Hematopoietic multipotent progenitor cell treated with erythropoietin and hydrocortisone succinate and interleukin-3 and kit ligand, for 15 days (in vitro differentiated cells): ENCODE measurements around the gene CKAP4.
"Not testable (repeated sequence)": the region's sequence is repeated elsewhere in the genome, so short reads cannot be mapped to it uniquely, and the experiment has no call there.

ENCODE experiments used
- DNase-seq: peaks from one replicate; pipeline ENCODE4 v3.0.0-alpha.2; 2015; ENCODE audit warnings: low spot score

Gene CKAP4

DNA sequence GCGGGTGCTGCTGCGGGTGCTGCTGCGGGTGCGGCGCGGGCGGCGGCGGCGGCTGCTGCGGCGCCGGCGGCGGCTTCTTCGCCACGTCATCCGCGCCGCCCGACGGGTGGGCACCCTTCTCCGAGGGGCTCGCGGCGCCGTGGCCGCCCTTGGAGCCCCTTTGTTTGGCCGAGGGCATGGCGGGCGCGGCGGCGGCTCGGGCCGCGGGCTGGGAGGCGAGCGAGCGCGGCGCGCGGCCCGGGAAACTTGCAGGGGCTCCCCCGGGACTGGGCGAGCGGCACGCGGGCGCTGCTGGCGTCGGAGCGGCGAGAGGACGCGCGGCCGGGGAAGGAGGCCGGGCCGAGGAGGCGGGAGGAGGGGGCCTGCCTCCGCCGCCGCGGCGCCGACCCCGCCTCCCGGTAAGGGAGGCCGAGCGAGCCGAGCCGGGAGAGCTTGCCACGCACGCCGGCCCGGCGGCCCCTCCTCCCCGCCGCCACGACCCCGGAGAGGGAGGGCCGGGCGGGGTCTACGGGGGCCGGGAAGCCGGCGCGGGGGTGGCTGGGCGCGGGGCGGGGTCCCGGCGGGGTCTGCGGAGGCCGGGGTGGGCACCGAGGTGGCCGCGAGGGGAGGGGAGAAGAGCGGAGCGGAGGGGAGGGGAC lies at the start of gene CKAP4:
TSS of gene CKAP4 (minus strand) at position 347 of the 638 bp plus-strand sequence. CDS start at position 178, 169 bp downstream.
- DNase-seq: no peak

DNA sequence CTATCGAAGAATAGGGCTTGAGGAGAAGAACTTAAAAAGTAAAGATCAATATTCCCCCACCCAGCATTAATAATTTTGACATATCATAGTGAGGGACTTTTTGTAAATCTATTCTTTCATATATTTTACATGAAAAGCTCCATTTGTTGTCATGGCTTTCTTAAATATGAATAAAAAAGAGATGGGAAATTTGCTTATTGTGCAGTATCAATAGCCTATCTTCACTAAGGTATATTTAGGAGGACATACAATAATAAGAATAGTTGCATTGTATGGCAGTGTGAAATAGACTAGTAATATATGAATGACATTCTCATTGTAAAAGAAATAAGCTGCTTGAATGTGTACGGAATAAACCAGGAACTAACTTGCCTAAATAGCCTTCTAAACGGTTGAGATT lies 49.3 kb upstream of the CKAP4 start:
- DNase-seq: no peak

DNA sequence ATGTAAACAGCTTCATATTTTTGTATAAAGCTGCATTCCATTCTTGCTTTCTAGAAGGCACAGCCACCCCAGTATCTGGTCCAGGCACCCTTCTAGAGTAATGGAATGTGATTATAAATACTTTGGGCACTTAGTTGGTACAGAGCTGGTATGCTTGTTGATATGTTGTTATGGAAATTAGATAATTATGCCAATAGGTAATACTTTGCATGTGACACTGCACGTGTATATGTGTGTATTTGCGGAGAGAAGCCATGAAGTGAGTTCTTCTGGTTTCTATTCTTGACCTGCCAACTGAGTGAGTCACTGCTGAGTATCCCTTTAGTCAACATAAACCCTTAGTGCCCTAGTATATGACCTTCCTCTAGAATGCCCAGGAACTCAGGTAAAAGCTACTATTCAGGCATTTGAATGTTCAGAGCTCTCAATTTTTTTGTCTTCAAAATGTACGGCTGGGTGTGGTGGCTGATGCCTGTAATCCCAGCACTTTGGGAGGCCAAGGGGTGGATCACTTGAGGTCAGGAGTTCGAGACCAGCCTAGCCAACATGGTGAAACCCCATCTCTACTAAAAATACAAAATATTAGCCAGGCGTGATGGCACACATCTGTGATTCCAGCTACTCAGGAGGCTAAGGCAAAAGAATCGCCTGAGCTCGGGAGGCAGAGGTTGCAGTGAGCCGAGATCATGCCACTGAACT lies 48.5 kb upstream of the CKAP4 start:
- no peak for DNase-seq

DNA sequence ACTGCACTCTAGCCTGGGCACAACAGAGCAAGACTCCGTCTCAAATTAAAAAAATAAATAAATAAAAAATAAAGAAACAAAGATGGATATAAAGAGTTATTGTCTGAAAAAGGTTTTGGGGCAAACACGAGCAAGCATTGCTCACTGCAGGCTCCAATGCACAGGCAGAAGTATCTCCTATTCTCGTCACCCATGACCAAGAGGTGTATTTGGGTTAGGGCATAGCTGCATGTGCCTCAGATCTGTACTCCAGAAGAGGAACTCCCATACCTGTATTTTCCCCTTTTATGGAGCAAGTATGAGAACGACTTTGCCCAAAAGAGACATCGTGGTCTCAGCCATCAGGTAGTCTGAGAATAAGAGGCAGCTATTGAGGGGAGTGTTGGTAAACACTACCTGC lies 44.5 kb upstream of the CKAP4 start:
- DNase-seq: no peak

DNA sequence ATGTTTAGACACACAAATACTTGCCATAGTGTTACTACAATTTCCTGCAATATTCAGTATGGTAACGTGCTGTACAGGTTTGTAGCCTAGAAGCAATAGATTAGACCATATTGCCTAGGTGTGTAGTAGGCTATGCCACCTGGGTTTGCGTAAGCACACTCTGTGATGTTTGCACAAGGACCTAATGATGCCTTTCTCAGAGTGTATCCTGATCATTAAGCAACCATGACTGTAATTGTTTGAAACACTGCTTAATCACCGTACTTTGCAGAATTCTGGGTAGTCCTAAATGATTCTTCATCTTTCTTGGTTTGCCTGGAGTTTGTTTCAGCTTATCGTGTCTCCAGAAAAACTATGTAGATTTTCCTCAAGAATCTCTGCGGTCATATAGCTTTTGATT lies 43.5 kb upstream of the CKAP4 start:
- no peak for DNase-seq

GRCh38 chr12:106290666-106291065 lies 42.8 kb upstream of the CKAP4 start:
- DNase-seq: no peak

- DNase-seq: no peak
Measured at GRCh38 chr12:106289196-106289681, 41.4 kb upstream of the CKAP4 start.

DNA sequence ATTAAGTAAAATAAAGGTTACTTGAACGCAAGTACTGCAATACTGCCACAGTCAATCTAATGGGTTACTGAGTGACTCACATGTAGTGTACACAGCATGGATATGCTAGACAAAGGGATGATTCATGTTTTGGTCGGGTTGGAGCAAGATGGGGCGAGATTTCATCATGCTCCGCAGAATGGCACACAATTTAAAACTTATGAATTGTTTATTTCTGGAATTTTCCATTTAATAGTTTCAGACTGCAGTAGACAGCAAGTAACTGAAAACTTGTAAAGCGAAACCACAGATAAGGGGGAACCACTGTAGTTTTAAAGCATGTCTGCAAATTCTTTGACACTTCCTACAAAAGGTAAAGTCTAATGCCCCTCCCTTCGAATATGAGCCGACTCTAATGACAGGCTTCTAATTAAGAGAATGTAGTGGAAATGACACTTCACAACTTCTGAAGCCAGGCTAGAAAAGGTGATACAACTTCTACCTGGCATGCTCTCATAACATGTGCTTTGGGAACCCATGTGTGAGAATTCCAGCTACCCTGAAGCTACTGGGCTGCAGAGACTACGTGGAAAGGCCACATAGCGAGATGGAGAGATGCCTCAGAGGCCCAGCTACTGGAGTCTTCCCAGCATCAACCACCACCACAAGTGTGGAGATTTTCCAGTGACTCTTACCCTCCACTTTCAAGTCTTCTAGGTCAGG lies 40.8 kb upstream of the CKAP4 start:
- no peak for DNase-seq

- no peak for DNase-seq
Measured at GRCh38 chr12:106288101-106288493, 40.3 kb upstream of the CKAP4 start.

GRCh38 chr12:106287364-106287763 lies 39.5 kb upstream of the CKAP4 start:
- DNase-seq: no peak

GRCh38 chr12:106286576-106287162 lies 38.8 kb upstream of the CKAP4 start:
- not testable (repeated sequence) for DNase-seq

GRCh38 chr12:106285982-106286381 lies 38.2 kb upstream of the CKAP4 start:
- no peak for DNase-seq

DNA sequence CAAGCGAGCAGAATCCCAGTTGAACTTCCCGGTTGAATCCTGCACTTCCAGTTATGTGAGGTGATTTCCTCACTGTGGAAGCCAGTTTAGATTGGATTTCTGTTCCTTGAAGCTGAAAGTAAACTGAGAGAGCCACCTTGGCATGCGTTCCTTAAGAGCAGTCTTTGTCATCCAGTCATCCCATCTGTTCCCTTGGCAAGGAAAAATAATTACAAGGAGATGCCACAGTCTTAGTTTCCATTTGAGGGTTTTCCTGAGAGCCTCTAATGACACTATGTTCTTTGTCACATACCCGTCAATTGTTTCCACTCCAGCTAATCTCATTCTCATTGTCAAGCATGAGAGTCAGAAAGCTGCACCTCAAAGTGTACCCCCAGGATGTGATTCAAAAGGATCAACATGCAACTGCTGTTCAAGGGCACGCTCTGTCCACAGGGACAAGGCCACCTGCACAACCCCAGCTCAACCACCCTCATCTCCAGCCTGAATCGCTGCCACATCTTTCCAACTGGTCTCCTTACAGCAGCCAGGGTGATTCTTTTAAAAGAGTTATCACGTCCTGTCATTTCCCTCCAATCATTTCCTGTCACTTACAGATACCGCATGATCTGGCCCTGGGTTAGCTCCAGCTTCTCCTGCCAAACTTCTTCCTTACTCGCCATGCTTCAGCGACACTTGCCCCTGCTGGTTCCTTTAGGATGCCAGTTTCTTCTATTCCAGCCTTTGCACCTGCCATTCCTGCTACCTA lies 36.7 kb upstream of the CKAP4 start:
- no peak for DNase-seq

DNA sequence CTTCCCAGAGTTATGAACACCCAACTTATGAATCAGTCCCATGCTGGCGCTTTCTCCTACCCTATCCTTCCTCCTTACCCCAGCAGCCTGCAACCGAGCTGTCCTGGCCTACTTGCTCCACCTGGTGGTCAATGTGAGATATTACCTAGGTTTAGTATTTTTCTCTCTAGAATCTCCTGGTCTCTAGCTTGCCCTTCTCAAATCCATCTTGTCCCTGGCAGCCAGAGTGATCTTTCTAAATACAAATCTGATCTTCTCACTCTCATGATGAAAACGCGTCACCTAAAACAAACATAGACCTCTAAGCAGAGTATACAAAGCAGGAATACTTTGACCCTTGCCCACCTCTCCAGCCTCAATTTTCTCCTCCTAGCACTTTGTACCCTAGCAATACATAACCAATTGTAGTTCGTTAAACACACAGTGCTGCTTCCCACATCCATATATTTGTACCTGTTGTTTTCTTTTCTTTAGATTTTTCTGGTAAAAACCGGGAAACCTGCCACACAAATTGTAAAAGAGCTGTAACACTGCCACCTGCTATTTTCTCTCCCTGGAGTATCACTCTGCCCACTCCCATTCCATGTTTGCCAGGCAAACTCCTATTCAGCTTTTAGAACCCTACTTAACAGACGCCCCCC lies 34.8 kb upstream of the CKAP4 start:
- peak; percentile 84 for DNase-seq

- DNase-seq: no peak
Measured at GRCh38 chr12:106281804-106282203, 34.0 kb upstream of the CKAP4 start.

GRCh38 chr12:106281056-106281782 lies 33.4 kb upstream of the CKAP4 start:
- DNase-seq: no peak

GRCh38 chr12:106280106-106280505 lies 32.3 kb upstream of the CKAP4 start:
- DNase-seq: no peak

- DNase-seq: no peak
Measured at GRCh38 chr12:106276032-106276740, 28.4 kb upstream of the CKAP4 start.

DNA sequence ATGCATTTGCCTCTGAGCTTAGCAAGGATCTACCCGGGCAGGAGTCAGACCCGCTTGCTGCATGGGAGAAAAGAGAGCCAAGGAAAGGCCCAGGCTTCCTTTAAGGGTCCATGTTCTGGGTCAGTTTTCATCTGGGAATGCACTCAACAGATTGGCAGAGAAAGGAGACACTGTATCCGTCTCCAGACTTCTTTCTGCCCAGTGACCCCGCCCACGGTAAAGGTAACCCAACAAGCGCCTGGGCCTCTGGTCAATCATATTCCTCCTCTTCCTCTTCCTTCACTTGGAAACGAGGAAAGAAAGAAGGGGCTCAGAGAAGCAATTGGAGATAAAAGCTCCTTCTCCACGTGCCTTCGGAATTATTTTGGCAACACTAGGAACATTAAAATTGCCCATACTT lies 27.6 kb upstream of the CKAP4 start:
- no peak for DNase-seq

DNA sequence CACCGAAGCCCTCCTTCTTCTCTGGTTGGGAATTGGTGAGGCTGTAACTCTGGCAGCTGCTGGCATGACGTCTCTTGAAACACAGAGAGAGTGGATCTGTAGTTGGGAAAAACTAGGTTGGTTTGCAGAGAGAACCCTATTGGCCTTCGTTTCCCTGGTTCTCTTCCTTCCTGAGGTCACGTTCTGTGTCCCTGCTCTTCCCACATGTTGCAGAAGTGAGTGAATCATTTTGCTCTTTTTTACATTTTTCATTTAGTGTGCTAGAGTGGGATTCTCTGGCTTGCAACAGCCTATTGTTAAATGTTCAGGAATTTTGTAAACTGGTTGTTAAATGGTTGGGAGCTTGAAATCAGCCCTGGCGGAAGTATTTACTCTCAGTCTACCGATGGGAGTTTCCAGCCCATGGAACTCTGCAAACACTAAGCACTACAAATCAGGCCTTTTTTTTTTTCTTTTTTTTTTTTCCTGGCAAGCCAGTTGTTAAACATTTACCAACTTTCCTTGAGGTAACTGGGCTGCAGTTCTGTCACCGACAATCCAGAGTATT lies 26.8 kb upstream of the CKAP4 start:
- no peak for DNase-seq
